ENCODE results near the gene CCDC157.
"Not testable (repeated sequence)": the region's sequence is repeated elsewhere in the genome, so short reads cannot be mapped to it uniquely, and the experiment has no call there.

Gene CCDC157

DNA sequence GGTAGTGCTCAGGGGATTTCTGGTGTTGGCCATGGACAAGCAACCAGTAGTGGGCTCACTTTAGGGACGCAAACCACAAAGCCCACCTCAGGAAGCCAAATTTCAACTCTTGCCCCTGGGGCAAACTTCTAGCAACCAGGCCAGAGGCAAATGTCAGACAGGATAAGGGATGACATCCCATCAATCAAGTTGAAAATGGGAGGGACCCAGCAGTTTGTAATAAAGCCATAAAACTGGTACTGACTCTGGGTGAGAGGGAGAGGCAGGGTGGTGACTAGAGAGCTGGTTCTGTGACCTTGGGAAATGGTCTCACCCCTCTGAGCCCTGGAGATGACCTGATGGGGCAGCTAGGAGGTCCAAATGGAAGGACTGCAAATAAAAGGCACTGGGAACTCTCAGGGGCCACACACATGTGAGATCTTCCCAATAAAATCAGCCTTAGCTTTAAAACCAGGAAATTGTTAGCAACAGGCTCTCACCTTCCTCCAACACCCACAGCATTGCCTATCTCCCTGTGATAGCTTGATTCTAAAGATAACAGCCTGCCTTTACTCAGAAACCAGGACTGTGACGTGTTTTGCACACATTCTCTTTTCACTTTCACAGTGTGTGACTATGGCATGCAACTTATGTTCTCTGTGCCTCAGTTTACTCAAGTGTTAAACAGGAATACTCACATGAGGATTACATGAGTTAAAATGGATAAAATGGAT lies 23.7 kb upstream of the CCDC157 start:
- no peak for DNase-seq
- CTCF ChIA-PET: interaction anchor here (1.1 to 1.2 kb wide), 2 partner anchors 21 to 45 kb away, joined by 4 read pairs; no protein-coding TSS in a partner anchor
- Mint-ChIP-seq H3K4me3 (no peak overlapping the region), H3K9me3 (no peaks in the 10 kb centered on the region), H3K27ac (peak overlapping the region; percentile 65), H3K36me3 (peaks cover 62% of the 10 kb centered on the region), H3K27me3 (no peaks in the 10 kb centered on the region), H3K4me1 (peaks cover 30% of the 10 kb centered on the region)

DNA sequence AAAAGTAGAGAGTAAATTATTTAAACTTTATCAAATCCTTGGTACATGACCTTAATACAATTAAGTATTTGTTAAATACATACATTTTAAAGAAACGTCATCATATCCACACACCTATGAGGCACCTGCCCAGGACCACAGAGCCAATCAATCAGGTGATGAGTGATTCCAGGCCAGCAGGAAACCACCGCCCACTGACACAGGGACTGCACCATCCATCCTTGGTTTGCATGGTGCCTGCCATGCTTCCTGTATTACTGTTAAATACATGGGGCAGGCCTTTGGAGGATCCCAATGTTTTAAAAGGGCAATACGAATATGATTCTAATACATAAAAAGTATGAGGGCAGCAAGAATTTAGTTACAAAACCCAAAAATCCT lies 23.1 kb upstream of the CCDC157 start:
- CTCF ChIA-PET: no interaction called here
- peaks cover 27% of the 10 kb centered on the region for H3K4me1 Mint-ChIP-seq
- H3K36me3 Mint-ChIP-seq: peaks cover 66% of the 10 kb centered on the region

DNA sequence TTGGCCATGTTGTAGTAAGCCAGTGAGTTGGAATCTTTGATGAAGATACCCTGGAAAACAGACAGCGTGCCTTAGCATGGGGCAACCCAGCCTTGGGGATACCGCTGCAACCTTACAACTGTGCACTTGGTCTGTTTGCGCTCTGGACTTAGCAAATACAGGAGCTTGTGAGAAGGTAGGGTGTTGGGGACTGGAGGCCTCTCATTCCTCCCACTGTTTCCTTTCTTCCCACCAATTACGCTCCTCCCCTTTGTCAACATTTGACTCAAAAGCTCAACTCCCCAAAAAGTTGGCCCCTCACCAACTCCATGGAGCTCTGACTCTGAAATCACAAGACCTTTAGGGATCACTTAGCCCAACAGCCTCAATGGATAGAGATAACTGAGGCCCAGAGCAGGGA lies 22.2 kb upstream of the CCDC157 start:
- no peaks in the 10 kb centered on the region for H3K9me3 Mint-ChIP-seq
- H3K4me1 Mint-ChIP-seq: peaks cover 27% of the 10 kb centered on the region
- DNase-seq: no peak
- CTCF ChIA-PET: interaction anchor here (1.1 to 1.8 kb wide), 3 partner anchors 20 to 46 kb away, joined by 3 to 11 read pairs (median 4); no protein-coding TSS in a partner anchor
- H3K27ac Mint-ChIP-seq: no peak overlapping the region
- peaks cover 74% of the 10 kb centered on the region for H3K36me3 Mint-ChIP-seq
- H3K27me3 Mint-ChIP-seq: no peaks in the 10 kb centered on the region
- no peak overlapping the region for H3K4me3 Mint-ChIP-seq

More for the DNA sequence above, 23.1 kb upstream of the CCDC157 start:
- H3K27ac Mint-ChIP-seq: peak overlapping the region; percentile 19
- H3K4me3 Mint-ChIP-seq: no peak overlapping the region
- H3K27me3 Mint-ChIP-seq: no peaks in the 10 kb centered on the region
- no peaks in the 10 kb centered on the region for H3K9me3 Mint-ChIP-seq
- DNase-seq: no peak

DNA sequence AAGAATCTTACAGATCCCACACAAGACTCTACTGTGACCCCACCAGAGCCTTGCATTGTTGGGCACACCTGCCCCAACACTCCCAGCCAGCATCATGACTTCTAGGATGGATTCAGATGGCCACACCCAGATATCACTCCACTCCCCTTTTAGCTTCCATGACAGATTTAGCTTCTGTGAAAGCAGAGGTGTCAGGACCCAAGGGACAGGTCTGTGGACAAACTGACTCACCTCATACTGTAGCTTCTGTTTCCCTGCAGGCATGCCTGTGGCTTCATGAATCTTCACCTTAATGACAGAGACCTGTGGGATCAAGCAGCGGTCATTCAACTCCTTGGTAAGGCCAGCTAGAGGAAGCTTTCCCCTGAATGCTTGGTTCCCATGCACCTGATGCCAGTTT lies 21.6 kb upstream of the CCDC157 start:
- Mint-ChIP-seq H3K4me1 (peaks cover 27% of the 10 kb centered on the region), H3K4me3 (no peak overlapping the region), H3K27me3 (no peaks in the 10 kb centered on the region), H3K36me3 (peaks cover 76% of the 10 kb centered on the region), H3K9me3 (no peaks in the 10 kb centered on the region), H3K27ac (no peak overlapping the region)
- no peak for DNase-seq
- CTCF ChIA-PET: interaction anchor here (0.7 to 1.8 kb wide), 4 partner anchors 20 to 227 kb away, joined by 3 to 11 read pairs (median 4); no protein-coding TSS in a partner anchor

DNA sequence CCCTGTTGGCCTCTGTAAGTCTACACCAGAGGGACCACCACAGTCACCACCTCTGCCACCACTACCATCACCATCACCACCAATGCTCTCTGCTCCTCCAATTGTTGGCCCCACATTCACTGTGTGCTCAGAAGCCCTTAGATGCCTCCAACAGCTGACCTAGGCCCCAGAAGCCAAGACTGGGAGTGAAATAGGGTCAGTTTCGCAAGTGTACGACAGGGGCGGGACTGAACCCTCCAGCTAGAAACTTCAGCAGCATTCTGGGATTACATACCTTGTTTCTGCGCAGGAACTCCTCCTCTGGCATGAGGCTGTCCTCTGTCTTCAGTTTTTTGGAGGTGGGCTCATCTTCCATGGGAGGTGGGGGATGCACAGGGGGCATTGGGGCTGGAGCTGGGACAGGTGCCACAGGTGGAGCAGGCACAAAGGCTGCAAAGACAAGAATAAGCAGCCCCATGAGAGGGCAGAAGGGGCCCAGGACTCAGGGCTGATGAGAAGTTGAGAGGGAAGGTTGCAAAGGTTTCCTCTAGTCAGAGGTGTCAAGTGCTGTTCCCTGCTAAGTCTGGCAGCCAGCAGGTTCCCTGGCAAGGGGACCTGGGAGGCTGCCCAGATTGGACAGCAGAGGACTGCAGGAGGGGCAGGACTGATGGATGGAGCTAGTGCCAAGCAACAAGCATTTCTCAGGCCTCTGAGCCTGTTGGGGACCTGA lies 19.9 kb upstream of the CCDC157 start:
- DNase-seq: no peak
- peaks cover 27% of the 10 kb centered on the region for H3K4me1 Mint-ChIP-seq
- CTCF ChIA-PET: interaction anchor here (0.6 to 0.9 kb wide), 2 partner anchors 10 to 36 kb away, joined by 3 read pairs; no protein-coding TSS in a partner anchor
- H3K4me3 Mint-ChIP-seq: no peak overlapping the region
- H3K27ac Mint-ChIP-seq: peak overlapping the region; percentile 72
- H3K27me3 Mint-ChIP-seq: no peaks in the 10 kb centered on the region
- no peaks in the 10 kb centered on the region for H3K9me3 Mint-ChIP-seq
- H3K36me3 Mint-ChIP-seq: peaks cover 86% of the 10 kb centered on the region

DNA sequence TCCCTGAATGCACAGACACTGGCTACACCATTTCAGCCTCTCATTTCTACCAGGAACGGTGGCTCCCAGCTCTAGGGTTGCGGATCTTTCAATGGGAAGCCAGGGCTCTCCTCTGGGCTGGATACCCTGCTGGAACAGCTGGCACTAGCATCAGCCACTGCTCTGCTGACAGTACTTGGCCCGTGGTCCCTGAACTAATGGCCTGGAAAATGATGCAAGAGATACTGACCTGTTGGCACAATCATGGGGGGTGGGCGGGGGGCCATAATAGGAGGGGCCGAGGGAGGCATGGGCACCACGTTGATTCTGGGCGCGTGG lies 19.4 kb upstream of the CCDC157 start:
- Mint-ChIP-seq H3K36me3 (peaks cover 86% of the 10 kb centered on the region), H3K9me3 (no peaks in the 10 kb centered on the region), H3K27ac (no peak overlapping the region), H3K27me3 (no peaks in the 10 kb centered on the region), H3K4me1 (peaks cover 23% of the 10 kb centered on the region), H3K4me3 (no peak overlapping the region)
- CTCF ChIA-PET: interaction anchor here (0.6 kb wide), 1 partner anchor 36 kb away, joined by 3 read pairs; no protein-coding TSS in a partner anchor
- no peak for DNase-seq

DNA sequence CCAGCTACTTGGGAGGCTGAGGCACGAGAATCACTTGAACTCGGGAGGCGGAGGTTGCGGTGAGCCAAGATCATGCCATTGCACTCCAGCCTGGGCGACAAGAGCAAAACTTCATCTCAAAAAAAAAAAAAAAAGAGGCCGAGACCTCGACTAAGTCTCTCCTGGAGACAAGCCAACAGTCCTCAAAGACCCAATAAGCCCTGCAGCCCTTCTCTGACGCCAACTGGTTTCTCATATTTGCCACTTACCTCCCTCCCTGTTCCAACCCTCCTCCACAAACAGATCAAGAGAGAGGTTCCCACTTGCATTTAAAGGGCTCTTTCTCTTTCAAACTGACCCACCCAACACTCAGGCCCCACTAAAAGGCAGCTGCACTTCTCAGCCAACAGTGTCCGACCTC lies 18.5 kb upstream of the CCDC157 start:
- H3K27ac Mint-ChIP-seq: not testable (repeated sequence)

DNA sequence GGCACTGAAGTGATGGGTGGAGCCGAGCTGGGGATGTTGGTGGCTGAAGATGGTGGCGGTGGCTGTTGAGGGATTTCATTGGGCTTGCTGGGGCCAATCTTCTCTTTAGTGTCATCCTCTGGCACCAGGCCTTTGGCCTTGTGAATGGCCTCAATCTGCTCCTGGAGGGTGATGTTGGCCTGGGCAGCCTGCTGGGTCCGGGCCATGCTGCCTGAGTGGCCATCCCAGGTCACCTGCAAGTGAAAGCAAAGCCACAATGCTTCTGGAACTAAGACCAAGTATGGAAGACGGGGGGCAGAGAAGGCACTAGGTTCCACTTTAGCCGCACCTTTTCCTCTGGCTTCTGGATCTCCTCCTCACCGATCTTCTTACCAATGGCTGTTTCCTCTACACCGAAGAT lies 18.0 kb upstream of the CCDC157 start:
- Mint-ChIP-seq H3K9me3 (no peaks in the 10 kb centered on the region), H3K27ac (no peak overlapping the region), H3K4me1 (peaks cover 11% of the 10 kb centered on the region), H3K36me3 (peaks cover 90% of the 10 kb centered on the region), H3K27me3 (no peaks in the 10 kb centered on the region), H3K4me3 (no peak overlapping the region)
- no peak for DNase-seq
- CTCF ChIA-PET: no interaction called here

More for the DNA sequence above, 18.5 kb upstream of the CCDC157 start:
- CTCF ChIA-PET, H3K9me3 Mint-ChIP-seq, DNase-seq, H3K27me3 Mint-ChIP-seq, H3K4me3 Mint-ChIP-seq: not testable (repeated sequence)
- Mint-ChIP-seq H3K4me1 (peaks cover 16% of the 10 kb centered on the region), H3K36me3 (peaks cover 89% of the 10 kb centered on the region)

DNA sequence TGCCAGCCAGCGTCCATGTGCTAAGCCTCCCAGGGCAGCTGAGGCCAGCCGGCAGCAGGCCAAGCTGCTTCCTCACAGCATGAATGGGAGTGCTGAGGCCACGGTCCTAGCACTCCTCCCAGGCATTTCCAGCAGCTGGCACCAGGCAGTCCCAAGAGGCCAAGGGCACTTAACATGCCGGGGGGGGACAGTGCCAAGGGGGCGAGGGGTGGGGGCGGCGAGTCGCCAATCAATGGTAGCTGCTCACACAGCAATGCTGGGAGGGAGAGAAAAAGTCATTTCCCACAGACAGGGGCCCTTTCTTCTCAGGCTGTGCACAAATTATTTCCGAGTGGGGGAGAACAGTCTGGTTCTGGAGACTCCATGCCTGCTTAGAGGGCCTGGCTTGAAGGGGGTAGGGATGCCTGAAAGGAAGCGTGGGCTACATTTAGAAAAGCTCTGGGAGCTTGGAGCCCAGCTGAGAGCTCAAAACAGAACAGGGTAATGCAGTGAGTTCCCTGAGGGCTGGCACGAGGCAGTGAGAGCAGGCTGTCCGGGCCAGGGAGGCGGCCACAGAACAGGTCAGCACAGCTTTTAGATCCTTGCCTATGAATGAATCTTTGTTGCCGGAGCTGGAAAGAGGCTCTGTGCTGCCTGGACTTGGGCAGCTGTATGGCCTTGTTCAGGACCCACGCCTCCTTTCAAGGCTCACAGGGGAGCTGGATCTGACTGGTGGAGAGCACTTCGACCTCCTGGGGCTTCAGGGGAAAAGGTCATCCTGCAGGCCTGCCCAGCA lies 15.7 kb upstream of the CCDC157 start:
- Mint-ChIP-seq H3K4me1 (peaks cover 3% of the 10 kb centered on the region), H3K27me3 (no peaks in the 10 kb centered on the region), H3K4me3 (no peak overlapping the region), H3K36me3 (peaks cover 84% of the 10 kb centered on the region), H3K27ac (no peak overlapping the region), H3K9me3 (no peaks in the 10 kb centered on the region)
- CTCF ChIA-PET: interaction anchor here (0.9 to 1.6 kb wide), 2 partner anchors 46 to 53 kb away, joined by 3 to 4 read pairs; partner anchors contain the start of gene RNF215
- DNase-seq: no peak

DNA sequence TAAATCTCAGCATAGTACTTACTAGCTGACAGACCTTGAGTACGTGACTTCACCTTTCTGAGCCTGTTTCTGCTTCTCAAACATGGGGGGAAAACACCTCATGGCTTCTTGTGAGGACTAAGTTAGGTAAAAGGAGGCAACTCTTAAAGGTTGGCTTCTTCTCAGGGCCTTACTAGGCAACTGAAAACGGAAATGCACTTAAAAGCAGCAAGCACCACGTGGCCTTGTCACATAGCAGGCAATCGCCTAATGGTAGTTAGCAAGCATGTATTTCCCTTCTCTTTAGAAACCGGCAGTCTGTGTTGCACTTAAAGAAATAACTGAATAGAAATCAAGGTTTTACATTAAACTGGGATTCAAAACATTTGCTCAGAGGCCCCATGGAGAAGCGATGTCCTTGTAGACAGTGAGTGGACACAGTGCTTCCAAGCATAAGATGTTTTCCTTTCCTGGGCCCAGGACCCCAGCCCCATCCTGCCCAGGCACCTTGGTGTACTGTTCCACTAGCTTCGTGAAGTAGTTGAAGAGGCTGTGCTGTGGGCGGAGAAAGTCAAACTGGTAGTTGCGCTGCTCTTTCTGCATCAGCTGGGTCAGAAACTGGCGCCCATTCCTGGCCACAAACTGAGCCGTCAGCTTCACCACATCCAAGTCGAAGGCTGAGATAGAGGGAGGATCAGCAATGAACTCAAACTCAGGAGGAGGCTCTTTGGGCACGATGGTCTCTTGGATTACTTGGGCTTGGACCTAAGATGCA lies 12.2 kb upstream of the CCDC157 start:
- H3K36me3 Mint-ChIP-seq: peaks cover 77% of the 10 kb centered on the region
- H3K27ac Mint-ChIP-seq: no peak overlapping the region
- H3K4me1 Mint-ChIP-seq: peaks cover 16% of the 10 kb centered on the region
- no peaks in the 10 kb centered on the region for H3K27me3 Mint-ChIP-seq
- H3K4me3 Mint-ChIP-seq: no peak overlapping the region
- no peak for DNase-seq
- CTCF ChIA-PET: no interaction called here
- H3K9me3 Mint-ChIP-seq: no peaks in the 10 kb centered on the region

DNA sequence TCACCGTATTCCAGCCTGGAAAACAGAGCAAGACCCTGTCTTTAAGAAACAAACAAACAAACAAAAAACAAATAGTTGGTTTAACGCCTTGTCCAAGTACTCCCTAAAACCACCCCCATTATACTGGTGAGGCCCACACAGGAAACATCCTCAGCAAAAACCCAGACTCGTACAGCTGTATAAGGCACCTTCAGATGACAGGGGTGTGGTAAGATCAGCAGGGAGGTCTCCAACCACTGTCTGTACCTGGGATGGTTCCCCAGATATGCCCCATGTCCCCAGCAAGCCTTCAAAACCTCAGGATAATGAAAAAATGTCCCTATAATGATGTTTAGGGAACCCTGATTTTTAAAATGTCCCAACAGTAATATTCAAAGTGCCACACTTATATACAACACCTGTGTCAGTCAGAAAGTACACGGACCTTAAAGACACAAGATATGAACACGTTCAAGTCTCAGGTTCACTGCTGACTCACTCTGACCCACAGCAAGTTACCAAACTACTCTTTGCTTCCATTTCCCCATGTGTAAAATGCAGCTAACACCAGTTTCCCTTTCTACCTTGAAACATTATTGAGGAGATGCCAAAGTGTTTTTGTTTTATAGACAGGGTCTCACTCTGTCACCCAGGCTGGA lies 9.4 kb upstream of the CCDC157 start:
- Mint-ChIP-seq H3K4me1 (peaks cover 30% of the 10 kb centered on the region), H3K4me3 (no peak overlapping the region), H3K27me3 (no peaks in the 10 kb centered on the region), H3K36me3 (peaks cover 74% of the 10 kb centered on the region), H3K27ac (no peak overlapping the region), H3K9me3 (no peaks in the 10 kb centered on the region)
- DNase-seq: no peak
- CTCF ChIA-PET: interaction anchor here (0.6 to 1.8 kb wide), 3 partner anchors 11 to 59 kb away, joined by 3 to 7 read pairs (median 4); no protein-coding TSS in a partner anchor

DNA sequence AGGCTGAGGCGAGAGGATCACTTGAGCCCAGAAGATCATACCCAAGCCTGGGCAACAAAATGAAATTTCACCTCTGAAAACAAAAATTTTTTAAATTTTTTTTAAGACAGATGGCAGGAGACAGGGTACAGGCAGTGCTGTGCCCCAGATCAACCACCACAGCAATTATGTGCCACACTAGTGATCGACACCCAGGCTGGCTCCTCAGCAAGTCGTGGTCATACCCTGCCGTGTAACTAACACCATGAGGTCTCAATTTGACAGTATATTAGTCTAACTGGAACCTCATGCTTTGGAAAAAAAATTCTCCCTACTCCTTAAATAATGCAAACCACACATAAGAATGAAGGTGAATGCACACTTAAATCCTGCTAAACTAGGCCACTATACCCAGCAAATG lies 8.4 kb upstream of the CCDC157 start:
- Mint-ChIP-seq H3K27ac (peak overlapping the region; percentile 60), H3K36me3 (peaks cover 71% of the 10 kb centered on the region), H3K27me3 (no peaks in the 10 kb centered on the region), H3K9me3 (no peaks in the 10 kb centered on the region), H3K4me1 (peaks cover 32% of the 10 kb centered on the region), H3K4me3 (no peak overlapping the region)
- DNase-seq: no peak
- CTCF ChIA-PET: no interaction called here

DNA sequence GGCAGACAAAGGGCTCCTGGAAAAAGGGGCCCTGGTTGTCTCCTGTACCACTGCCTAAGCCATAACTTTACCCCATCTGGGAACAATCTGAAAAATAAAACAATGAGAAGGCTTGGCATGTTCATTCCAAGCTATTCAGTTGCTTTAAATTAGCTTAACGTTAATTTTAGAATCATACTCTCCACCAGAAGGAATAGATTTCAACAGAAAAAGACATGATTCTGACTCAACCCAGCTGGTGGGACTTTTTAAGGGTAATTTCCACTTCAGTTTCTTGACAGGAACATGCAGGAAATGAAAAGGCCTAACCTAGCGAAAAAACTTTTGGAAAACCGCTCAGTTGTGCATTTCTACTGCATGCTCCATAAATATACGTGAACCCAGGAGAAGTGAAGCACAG lies 8.0 kb upstream of the CCDC157 start:
- H3K36me3 Mint-ChIP-seq: peaks cover 67% of the 10 kb centered on the region
- no peaks in the 10 kb centered on the region for H3K9me3 Mint-ChIP-seq
- H3K27me3 Mint-ChIP-seq: no peaks in the 10 kb centered on the region
- H3K27ac Mint-ChIP-seq: peak overlapping the region; percentile 60
- CTCF ChIA-PET: no interaction called here
- no peak for DNase-seq
- H3K4me3 Mint-ChIP-seq: no peak overlapping the region
- H3K4me1 Mint-ChIP-seq: peaks cover 37% of the 10 kb centered on the region

Data from activated naive CD4-positive, alpha-beta T cell treated with anti-CD3 and anti-CD28 coated beads, Interleukin-2, amount 10 ng/mL, durations not matched to agents 7 days and 5 days (primary cell).